Transverse colon (tissue), 4 donors: Measurements from ENCODE around the gene TBC1D16. TPM values are rescaled to one million over a fixed set of nuclear protein-coding genes. Genes with fewer than 3 reads are reported as not detected.

ENCODE experiments used
- DNase-seq: peaks from one replicate; pipeline ENCODE4 v3.0.0-alpha.2; 2019
- H3K27ac ChIP-seq, 4 donors: fragments of 200-600 bp; sonication (generic); 2 replicates each; pipeline ENCODE4 v1.5.1; 2016 to 2018; ENCODE audit warnings: inconsistent platforms in 4 of 4
- H3K27me3 ChIP-seq: fragments of 200-600 bp; sonication (generic); 2 replicates; pipeline ENCODE4 v1.5.1; 2017; ENCODE audit warnings: inconsistent platforms
- H3K36me3 ChIP-seq, 4 donors: fragments of 200-600 bp; sonication (generic); 2 replicates each; pipeline ENCODE4 v1.5.1; 2017 to 2019; ENCODE audit warnings: inconsistent platforms in 4 of 4
- H3K4me1 ChIP-seq, 4 donors: fragments of 200-600 bp; sonication (generic); 2 replicates each; pipeline ENCODE4 v1.5.1; 2017 to 2020; ENCODE audit warnings: inconsistent platforms in 4 of 4
- H3K4me3 ChIP-seq, 4 donors: fragments of 200-600 bp; sonication (generic); 1 replicate in 1 of 4; 2 replicates in 3 of 4; pipeline versions ENCODE4 v1.5.1 to v1.6.1; 2017 to 2019; ENCODE audit warnings: inconsistent platforms in 4 of 4
- H3K9me3 ChIP-seq, 2 donors: fragments of 200-600 bp; sonication (generic); 2 replicates each; pipeline ENCODE4 v1.5.1; 2017 to 2019; ENCODE audit warnings: inconsistent platforms in 2 of 2
- EP300 ChIP-seq: sonication (generic); formaldehyde crosslinking; IDR thresholded peaks from one replicate; pipeline ENCODE4 v1.6.1; 2017; ENCODE audit warnings: antibody characterized with exemption, low read depth
- POLR2A ChIP-seq: fragments of 450-650 bp; IDR thresholded peaks from one replicate; pipeline ENCODE4 v1.6.1; 2016; ENCODE audit warnings: antibody characterized with exemption, mild to moderate bottlenecking, moderate library complexity
- POLR2AphosphoS5 ChIP-seq, 3 donors: sonication (generic); formaldehyde crosslinking; IDR thresholded peaks; one replicate each; pipeline ENCODE4 v1.6.1; 2016; ENCODE audit warnings: antibody characterized with exemption in 3 of 3
- WGBS, 2 donors: methylation state at CpG; one replicate each; pipeline ENCODE4 v1.1.5; 2018; ENCODE audit warnings: low coverage in 1 of 2; 5-methylcytosine and 5-hydroxymethylcytosine counted together
- in situ Hi-C, 4 donors: fragments of 200-750 bp; cut with MboI; loops; one replicate each; pipeline versions ENCODE4 v1.15.0 to v1.15.1; 2017; ENCODE audit warnings: low sequenced_read_pairs in 3 of 4, low pct_ligation_motif_present in 1 of 4, low pct_unique_long_range_greater_than_20kb in 1 of 4
- intact Hi-C: fragments of 100-400 bp; cut with DNase I; formaldehyde crosslinking; loops from one replicate; pipeline ENCODE4 v1.15.1; 2023; ENCODE audit warnings: low total_unique reads
- total RNA-seq, 4 donors: library from RNA; depleted of rRNA; stranded (reverse); fragments of >200 nt; gene quantifications; one replicate each; pipeline ENCODE4 v1.1.0, GENCODE V29; 2016
- TF ChIP-seq, protein P1 (sequence below), 5 experiments: fragments of 200-600 bp in 3 of 5; fragments of 450-650 bp in 2 of 5; sonication (generic) in 3 of 5; IDR thresholded peaks; 1 replicate in 2 of 5; 2 replicates in 3 of 5; pipeline ENCODE4 v1.5.1; 2016 to 2017; ENCODE audit warnings: antibody characterized with exemption in 5 of 5, inconsistent platforms in 3 of 5, mild to moderate bottlenecking in 2 of 5, moderate library complexity in 1 of 5

Gene TBC1D16
- total RNA-seq, 4 donors from 2014 or later: 12.3 to 22.4 (median 18.1) TPM

GRCh38 chr17:79936641-79937381 lies 98.9 kb downstream of the TBC1D16 start:
- H3K9me3 ChIP-seq: no peaks in the 10 kb centered on the region
- intact Hi-C loops: no loop called here
- no peak for DNase-seq
- in situ Hi-C loops: no loop called here
- 53% methylated on average over 16 of the region's 16 CpGs; no CpG with 5 or more reads in 1 of the 2 donors for WGBS, 2 donors
- H3K27ac ChIP-seq: no peak overlapping the region
- H3K27me3 ChIP-seq: peaks cover 13% of the 10 kb centered on the region
- TF ChIP-seq EP300: no peak
- no peak for TF ChIP-seq POLR2AphosphoS5 (IDR thresholded peaks at IDR 0.05)
- TF ChIP-seq, protein P1, sequence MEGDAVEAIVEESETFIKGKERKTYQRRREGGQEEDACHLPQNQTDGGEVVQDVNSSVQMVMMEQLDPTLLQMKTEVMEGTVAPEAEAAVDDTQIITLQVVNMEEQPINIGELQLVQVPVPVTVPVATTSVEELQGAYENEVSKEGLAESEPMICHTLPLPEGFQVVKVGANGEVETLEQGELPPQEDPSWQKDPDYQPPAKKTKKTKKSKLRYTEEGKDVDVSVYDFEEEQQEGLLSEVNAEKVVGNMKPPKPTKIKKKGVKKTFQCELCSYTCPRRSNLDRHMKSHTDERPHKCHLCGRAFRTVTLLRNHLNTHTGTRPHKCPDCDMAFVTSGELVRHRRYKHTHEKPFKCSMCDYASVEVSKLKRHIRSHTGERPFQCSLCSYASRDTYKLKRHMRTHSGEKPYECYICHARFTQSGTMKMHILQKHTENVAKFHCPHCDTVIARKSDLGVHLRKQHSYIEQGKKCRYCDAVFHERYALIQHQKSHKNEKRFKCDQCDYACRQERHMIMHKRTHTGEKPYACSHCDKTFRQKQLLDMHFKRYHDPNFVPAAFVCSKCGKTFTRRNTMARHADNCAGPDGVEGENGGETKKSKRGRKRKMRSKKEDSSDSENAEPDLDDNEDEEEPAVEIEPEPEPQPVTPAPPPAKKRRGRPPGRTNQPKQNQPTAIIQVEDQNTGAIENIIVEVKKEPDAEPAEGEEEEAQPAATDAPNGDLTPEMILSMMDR (IDR thresholded peaks at IDR 0.05): no peak
- no peak for TF ChIP-seq POLR2A
- no peak overlapping the region for H3K4me3 ChIP-seq
- H3K36me3 ChIP-seq: no peaks in the 10 kb centered on the region
- H3K4me1 ChIP-seq: peaks cover 3 to 23% (median 19%) of the 10 kb centered on the region in 4 donors

DNA sequence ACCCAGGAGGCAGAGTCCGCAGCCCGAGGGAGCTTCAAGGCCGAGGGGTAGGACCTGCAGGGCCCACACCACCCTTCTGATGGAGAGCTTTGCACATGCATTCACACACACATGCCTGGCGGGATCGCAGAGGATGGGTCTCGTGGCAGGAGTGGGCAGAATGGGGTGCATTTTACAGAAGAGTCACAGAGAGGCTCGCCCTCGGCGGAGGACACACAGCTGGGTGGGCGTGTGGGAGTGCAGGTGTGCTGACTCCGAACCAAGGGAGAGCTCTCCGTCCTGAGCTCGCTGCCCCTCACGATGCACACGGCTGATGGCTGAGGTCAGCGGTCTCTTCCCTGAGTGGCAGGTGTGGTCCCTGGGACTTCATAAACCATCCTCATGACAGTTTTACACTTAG lies 99.6 kb downstream of the TBC1D16 start:
- intact Hi-C loops: no loop called here
- no peak for DNase-seq
- no peaks in the 10 kb centered on the region for H3K9me3 ChIP-seq
- in situ Hi-C loops: no loop called here
- H3K4me3 ChIP-seq: no peak overlapping the region
- TF ChIP-seq, protein P1 (IDR thresholded peaks at IDR 0.05): no peak
- TF ChIP-seq POLR2A (no peak), EP300 (no peak), POLR2AphosphoS5 (IDR thresholded peaks at IDR 0.05) (no peak)
- H3K27ac ChIP-seq: no peak overlapping the region
- no peaks in the 10 kb centered on the region for H3K36me3 ChIP-seq
- H3K4me1 ChIP-seq: peaks cover 3 to 31% (median 27%) of the 10 kb centered on the region in 4 donors
- peaks cover 21% of the 10 kb centered on the region for H3K27me3 ChIP-seq
- WGBS, 2 donors: 83 to 87% methylated on average over 6 to 16 of the region's 16 CpGs

DNA sequence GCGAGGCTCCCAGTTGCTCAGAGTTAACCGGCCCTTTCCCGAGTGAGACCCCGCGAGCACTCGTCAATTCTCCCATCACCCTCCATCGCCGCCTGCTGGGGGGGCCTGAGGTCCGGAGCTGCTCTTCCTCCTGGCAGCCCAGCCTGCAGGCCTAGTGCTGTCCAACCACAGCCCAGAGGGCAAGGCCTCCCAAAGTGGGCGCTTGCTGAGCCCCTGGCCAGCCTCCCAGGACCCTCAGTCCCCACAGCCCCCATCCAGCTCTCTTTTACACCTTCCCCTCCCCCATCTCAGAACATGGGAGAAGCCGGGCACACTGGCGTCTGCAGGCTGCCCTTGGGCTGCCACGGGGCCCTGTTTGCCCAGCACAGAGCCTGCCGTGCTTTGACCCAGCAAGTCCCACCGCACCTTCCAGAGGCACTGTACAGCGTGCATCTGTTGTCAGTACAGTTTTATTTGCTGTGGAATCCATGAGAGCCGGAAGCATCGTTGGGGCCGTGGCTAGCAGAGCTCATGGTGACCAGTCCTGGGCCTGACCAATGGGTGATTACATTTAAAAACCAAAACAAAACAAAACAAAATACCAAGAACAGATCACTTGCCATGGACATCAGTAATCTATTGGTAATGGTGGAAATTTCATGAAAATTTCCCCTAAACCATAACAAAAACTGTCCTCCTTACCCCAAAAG lies 100.3 kb downstream of the TBC1D16 start:
- intact Hi-C loops (no loop called here), in situ Hi-C loops (no loop called here)
- Histone ChIP-seq H3K4me3 (no peak overlapping the region), H3K27ac (no peak overlapping the region), H3K4me1 (peaks cover 7 to 38% (median 33%) of the 10 kb centered on the region in 4 donors), H3K36me3 (no peaks in the 10 kb centered on the region), H3K27me3 (peaks cover 28% of the 10 kb centered on the region), H3K9me3 (no peaks in the 10 kb centered on the region)
- no peak for DNase-seq
- 85 to 100% methylated on average over 1 to 19 of the region's 19 CpGs for WGBS, 2 donors
- TF ChIP-seq POLR2AphosphoS5 (IDR thresholded peaks at IDR 0.05): no peak

DNA sequence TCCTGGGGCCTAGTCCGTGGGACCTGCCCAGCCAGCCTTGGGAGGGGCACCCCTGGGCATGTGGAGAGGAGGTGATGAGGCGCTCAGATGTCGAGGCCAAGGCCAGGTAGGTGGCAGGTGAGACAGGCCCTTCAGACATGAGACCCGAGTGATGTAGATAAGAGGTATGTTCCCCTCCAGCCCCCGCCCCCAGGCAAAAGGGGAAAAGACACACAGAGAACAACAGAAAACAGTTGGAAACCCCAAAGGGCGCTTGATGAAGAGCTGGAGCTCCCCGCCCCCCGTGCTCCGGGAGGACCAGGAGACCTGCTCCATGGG lies 101.1 kb downstream of the TBC1D16 start:
- TF ChIP-seq, protein P1 (IDR thresholded peaks at IDR 0.05): no peak
- no peak for TF ChIP-seq POLR2AphosphoS5 (IDR thresholded peaks at IDR 0.05)
- no peak for TF ChIP-seq POLR2A
- TF ChIP-seq EP300: no peak
- peaks cover 33% of the 10 kb centered on the region for H3K27me3 ChIP-seq
- no peak overlapping the region for H3K4me3 ChIP-seq
- no peak overlapping the region for H3K27ac ChIP-seq
- H3K36me3 ChIP-seq: no peaks in the 10 kb centered on the region
- no peaks in the 10 kb centered on the region for H3K9me3 ChIP-seq
- no peak for DNase-seq
- in situ Hi-C loops (no loop called here), intact Hi-C loops (no loop called here)
- WGBS, 2 donors: 74 to 78% methylated on average over 4 to 9 of the region's 9 CpGs
- H3K4me1 ChIP-seq: peaks cover 11 to 42% (median 37%) of the 10 kb centered on the region in 4 donors
